K562 (cell line): ENCODE results near the gene TNFRSF18. TPM values are rescaled to one million over a fixed set of nuclear protein-coding genes. Genes with fewer than 3 reads are reported as not detected.

ENCODE experiments used
- CCNT2 ChIP-seq: IDR thresholded peaks from 2 replicates; pipeline ENCODE4 v1.6.1; 2011; ENCODE audit warnings: borderline replicate concordance, low read depth, mild to moderate bottlenecking, moderate library complexity, mixed read lengths, low read length; ENCODE audit not compliant: insufficient read length; ENCODE audit errors: extremely low read depth
- polyA plus RNA-seq, 8 experiments: library from polyadenylated mRNA; depleted of rRNA in 4 of 8; stranded (reverse) in 5 of 8; unstranded in 3 of 8; fragments of >200 nt; fragmentation: Nextera tagmentation in 2 of 8; fragmentation: Illumina TruSeq in 1 of 8; extraction: Ambion mirVana in 2 of 8; extraction: Trizol in 1 of 8; gene quantifications; 2 replicates each; pipeline versions ENCODE4 v1.2.1 to v1.2.3, GENCODE V29; 2011 to 2014; ENCODE audit warnings: inconsistent platforms in 1 of 8, missing spikeins in 1 of 8
- total RNA-seq, 7 experiments: library from RNA; depleted of rRNA in 6 of 7; stranded (reverse); fragments of >200 nt in 6 of 7; fragmentation: Illumina TruSeq in 2 of 7; extraction: Trizol in 2 of 7; gene quantifications; 2 replicates each; pipeline versions ENCODE4 v1.2.1 to v1.2.3, GENCODE V29; 2011 to 2021; ENCODE audit warnings: low replicate concordance in 1 of 7
- TF ChIP-seq, protein P1 (sequence below), 2 experiments: IDR thresholded peaks in 1 of 2; conservative IDR thresholded peaks in 1 of 2; 2 replicates each; pipeline ENCODE4 v1.6.1; 2016; ENCODE audit warnings: low read depth in 2 of 2, mild to moderate bottlenecking in 1 of 2, missing compliant biosample characterization in 1 of 2, missing genetic modification characterization in 1 of 2, moderate library complexity in 1 of 2
- TF ChIP-seq, protein P2 (sequence below): fragments of 250-450 bp; sonication (Bioruptor Pico); IDR thresholded peaks from 2 replicates; pipeline ENCODE4 v1.8.0; 2021; ENCODE audit warnings: mild to moderate bottlenecking, moderate library complexity
- TF ChIP-seq, protein P3 (sequence below): fragments of 250-450 bp; sonication (Bioruptor Pico); IDR thresholded peaks from 2 replicates; pipeline ENCODE4 v1.4.0; 2020
- TF ChIP-seq, protein P4 (sequence below): fragments of 250-450 bp; sonication (Bioruptor Pico); IDR thresholded peaks from 2 replicates; pipeline ENCODE4 v1.4.0; 2020; ENCODE audit warnings: mild to moderate bottlenecking, moderate library complexity
- TF ChIP-seq, protein P5 (sequence below): fragments of 450-650 bp; IDR thresholded peaks from 2 replicates; pipeline ENCODE4 v1.6.1; 2018; ENCODE audit not compliant: partially characterized antibody

Gene TNFRSF18
- total and polyA plus RNA-seq, 9 of the 15 experiments (the other 6 are each of a cell fraction or from before 2014, with no cell fraction given), result 0.24 to 0.27 TPM; not detected in 7

DNA sequence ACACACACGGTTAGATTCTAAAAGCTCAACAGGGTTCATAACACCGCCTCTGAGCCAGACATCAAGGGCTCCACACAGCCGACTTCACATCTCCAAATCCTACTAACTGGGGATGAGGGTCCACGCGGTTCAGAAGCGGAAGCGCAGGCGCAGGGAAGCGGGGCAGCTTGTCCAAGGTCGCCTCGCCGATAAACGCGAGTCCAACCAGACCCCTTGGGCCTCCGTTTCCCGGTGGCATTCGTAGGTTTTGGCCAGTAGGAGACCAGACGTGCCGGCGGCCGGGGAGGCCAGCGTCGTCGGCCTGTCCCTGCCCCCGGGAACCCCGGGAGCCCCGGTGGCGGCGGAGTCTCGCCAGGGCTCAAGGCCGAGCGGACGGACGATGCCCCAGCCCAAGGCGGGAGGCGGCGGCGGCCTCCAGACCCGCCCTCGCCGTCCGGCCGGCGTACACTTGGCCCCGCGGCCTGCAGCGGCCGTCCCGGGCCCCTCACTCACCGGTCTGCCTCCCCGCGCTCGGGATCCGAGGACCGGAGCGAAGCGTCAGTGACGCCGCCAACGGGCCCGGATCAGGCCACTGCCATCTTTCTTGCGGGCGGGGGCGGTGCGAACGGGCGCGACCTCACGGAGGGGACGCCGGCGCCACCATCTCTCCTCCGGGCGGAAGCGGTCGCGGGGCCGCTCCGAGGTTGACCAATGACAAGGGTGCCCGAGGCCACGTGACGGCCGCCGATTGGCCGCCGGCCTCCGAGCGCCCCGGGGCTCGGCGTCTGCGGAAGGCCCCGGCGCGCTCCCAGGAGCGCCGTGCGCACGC, 25.2 kb upstream of the TNFRSF18 start, which contains the start of gene SDF4 (continued):
- TF ChIP-seq, protein P1, sequence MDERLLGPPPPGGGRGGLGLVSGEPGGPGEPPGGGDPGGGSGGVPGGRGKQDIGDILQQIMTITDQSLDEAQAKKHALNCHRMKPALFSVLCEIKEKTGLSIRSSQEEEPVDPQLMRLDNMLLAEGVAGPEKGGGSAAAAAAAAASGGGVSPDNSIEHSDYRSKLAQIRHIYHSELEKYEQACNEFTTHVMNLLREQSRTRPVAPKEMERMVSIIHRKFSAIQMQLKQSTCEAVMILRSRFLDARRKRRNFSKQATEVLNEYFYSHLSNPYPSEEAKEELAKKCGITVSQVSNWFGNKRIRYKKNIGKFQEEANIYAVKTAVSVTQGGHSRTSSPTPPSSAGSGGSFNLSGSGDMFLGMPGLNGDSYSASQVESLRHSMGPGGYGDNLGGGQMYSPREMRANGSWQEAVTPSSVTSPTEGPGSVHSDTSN (CRISPR knock-in tag; IDR thresholded peaks at IDR 0.05; ENCODE audit: low read depth), result no peak
- TF ChIP-seq, protein P1 (tag; conservative IDR thresholded peaks at IDR 0.05; ENCODE audit: low read depth), result no peak
- TF ChIP-seq, protein P2, sequence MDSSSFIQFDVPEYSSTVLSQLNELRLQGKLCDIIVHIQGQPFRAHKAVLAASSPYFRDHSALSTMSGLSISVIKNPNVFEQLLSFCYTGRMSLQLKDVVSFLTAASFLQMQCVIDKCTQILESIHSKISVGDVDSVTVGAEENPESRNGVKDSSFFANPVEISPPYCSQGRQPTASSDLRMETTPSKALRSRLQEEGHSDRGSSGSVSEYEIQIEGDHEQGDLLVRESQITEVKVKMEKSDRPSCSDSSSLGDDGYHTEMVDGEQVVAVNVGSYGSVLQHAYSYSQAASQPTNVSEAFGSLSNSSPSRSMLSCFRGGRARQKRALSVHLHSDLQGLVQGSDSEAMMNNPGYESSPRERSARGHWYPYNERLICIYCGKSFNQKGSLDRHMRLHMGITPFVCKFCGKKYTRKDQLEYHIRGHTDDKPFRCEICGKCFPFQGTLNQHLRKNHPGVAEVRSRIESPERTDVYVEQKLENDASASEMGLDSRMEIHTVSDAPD (CRISPR knock-in tag), result no peak
- TF ChIP-seq, protein P3, sequence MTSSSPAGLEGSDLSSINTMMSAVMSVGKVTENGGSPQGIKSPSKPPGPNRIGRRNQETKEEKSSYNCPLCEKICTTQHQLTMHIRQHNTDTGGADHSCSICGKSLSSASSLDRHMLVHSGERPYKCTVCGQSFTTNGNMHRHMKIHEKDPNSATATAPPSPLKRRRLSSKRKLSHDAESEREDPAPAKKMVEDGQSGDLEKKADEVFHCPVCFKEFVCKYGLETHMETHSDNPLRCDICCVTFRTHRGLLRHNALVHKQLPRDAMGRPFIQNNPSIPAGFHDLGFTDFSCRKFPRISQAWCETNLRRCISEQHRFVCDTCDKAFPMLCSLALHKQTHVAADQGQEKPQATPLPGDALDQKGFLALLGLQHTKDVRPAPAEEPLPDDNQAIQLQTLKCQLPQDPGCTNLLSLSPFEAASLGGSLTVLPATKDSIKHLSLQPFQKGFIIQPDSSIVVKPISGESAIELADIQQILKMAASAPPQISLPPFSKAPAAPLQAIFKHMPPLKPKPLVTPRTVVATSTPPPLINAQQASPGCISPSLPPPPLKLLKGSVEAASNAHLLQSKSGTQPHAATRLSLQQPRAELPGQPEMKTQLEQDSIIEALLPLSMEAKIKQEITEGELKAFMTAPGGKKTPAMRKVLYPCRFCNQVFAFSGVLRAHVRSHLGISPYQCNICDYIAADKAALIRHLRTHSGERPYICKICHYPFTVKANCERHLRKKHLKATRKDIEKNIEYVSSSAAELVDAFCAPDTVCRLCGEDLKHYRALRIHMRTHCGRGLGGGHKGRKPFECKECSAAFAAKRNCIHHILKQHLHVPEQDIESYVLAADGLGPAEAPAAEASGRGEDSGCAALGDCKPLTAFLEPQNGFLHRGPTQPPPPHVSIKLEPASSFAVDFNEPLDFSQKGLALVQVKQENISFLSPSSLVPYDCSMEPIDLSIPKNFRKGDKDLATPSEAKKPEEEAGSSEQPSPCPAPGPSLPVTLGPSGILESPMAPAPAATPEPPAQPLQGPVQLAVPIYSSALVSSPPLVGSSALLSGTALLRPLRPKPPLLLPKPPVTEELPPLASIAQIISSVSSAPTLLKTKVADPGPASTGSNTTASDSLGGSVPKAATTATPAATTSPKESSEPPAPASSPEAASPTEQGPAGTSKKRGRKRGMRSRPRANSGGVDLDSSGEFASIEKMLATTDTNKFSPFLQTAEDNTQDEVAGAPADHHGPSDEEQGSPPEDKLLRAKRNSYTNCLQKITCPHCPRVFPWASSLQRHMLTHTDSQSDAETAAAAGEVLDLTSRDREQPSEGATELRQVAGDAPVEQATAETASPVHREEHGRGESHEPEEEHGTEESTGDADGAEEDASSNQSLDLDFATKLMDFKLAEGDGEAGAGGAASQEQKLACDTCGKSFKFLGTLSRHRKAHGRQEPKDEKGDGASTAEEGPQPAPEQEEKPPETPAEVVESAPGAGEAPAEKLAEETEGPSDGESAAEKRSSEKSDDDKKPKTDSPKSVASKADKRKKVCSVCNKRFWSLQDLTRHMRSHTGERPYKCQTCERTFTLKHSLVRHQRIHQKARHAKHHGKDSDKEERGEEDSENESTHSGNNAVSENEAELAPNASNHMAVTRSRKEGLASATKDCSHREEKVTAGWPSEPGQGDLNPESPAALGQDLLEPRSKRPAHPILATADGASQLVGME, result no peak
- TF ChIP-seq CCNT2, result peak; percentile 52
- TF ChIP-seq, protein P4, sequence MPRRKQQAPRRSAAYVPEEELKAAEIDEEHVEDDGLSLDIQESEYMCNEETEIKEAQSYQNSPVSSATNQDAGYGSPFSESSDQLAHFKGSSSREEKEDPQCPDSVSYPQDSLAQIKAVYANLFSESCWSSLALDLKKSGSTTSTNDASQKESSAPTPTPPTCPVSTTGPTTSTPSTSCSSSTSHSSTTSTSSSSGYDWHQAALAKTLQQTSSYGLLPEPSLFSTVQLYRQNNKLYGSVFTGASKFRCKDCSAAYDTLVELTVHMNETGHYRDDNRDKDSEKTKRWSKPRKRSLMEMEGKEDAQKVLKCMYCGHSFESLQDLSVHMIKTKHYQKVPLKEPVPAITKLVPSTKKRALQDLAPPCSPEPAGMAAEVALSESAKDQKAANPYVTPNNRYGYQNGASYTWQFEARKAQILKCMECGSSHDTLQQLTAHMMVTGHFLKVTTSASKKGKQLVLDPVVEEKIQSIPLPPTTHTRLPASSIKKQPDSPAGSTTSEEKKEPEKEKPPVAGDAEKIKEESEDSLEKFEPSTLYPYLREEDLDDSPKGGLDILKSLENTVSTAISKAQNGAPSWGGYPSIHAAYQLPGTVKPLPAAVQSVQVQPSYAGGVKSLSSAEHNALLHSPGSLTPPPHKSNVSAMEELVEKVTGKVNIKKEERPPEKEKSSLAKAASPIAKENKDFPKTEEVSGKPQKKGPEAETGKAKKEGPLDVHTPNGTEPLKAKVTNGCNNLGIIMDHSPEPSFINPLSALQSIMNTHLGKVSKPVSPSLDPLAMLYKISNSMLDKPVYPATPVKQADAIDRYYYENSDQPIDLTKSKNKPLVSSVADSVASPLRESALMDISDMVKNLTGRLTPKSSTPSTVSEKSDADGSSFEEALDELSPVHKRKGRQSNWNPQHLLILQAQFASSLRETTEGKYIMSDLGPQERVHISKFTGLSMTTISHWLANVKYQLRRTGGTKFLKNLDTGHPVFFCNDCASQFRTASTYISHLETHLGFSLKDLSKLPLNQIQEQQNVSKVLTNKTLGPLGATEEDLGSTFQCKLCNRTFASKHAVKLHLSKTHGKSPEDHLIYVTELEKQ (CRISPR knock-in tag), result no peak
- TF ChIP-seq, protein P5, sequence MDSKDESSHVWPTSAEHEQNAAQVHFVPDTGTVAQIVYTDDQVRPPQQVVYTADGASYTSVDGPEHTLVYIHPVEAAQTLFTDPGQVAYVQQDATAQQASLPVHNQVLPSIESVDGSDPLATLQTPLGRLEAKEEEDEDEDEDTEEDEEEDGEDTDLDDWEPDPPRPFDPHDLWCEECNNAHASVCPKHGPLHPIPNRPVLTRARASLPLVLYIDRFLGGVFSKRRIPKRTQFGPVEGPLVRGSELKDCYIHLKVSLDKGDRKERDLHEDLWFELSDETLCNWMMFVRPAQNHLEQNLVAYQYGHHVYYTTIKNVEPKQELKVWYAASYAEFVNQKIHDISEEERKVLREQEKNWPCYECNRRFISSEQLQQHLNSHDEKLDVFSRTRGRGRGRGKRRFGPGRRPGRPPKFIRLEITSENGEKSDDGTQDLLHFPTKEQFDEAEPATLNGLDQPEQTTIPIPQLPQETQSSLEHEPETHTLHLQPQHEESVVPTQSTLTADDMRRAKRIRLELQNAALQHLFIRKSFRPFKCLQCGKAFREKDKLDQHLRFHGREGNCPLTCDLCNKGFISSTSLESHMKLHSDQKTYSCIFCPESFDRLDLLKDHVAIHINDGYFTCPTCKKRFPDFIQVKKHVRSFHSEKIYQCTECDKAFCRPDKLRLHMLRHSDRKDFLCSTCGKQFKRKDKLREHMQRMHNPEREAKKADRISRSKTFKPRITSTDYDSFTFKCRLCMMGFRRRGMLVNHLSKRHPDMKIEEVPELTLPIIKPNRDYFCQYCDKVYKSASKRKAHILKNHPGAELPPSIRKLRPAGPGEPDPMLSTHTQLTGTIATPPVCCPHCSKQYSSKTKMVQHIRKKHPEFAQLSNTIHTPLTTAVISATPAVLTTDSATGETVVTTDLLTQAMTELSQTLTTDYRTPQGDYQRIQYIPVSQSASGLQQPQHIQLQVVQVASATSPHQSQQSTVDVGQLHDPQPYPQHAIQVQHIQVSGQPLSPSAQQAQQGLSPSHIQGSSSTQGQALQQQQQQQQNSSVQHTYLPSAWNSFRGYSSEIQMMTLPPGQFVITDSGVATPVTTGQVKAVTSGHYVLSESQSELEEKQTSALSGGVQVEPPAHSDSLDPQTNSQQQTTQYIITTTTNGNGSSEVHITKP, result peak; percentile 23
